HG02938 (cell line): ENCODE data around the gene IL34.

Source experiments
- ATAC-seq: cut with Tn5 transposase; IDR thresholded peaks from one replicate; pipeline ENCODE4 v1.9.1; 2021; ENCODE audit warnings: mild to moderate bottlenecking, moderate library complexity; ENCODE audit not compliant: unreplicated experiment

IL34 gene

DNA sequence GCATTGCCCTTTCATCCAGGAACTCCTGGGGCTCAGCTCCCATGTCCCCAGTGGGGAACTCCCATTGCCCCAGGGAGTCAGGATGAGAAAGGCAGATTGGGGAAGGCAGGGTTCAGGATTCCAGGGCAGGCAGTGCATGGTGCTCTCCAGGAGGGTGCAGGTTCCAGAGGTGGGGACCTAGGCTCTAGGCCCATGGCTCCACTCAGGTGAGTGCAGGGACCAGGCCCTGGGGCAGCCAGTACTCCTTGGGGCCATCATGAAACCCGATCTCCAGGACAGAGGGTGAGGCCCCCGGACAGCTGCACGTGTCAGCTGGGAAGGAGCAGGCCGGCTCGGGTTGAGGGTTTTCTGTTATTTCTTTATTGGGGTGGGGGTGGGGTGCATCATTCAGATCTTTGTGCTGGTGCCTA is 40.7 kb downstream of the IL34 start:
- no peak for ATAC-seq

GRCh38 chr16:70687671-70688245 is 41.4 kb downstream of the IL34 start:
- no peak for ATAC-seq

- no peak for ATAC-seq
Measured at GRCh38 chr16:70688246-70688742, 41.9 kb downstream of the IL34 start.

DNA sequence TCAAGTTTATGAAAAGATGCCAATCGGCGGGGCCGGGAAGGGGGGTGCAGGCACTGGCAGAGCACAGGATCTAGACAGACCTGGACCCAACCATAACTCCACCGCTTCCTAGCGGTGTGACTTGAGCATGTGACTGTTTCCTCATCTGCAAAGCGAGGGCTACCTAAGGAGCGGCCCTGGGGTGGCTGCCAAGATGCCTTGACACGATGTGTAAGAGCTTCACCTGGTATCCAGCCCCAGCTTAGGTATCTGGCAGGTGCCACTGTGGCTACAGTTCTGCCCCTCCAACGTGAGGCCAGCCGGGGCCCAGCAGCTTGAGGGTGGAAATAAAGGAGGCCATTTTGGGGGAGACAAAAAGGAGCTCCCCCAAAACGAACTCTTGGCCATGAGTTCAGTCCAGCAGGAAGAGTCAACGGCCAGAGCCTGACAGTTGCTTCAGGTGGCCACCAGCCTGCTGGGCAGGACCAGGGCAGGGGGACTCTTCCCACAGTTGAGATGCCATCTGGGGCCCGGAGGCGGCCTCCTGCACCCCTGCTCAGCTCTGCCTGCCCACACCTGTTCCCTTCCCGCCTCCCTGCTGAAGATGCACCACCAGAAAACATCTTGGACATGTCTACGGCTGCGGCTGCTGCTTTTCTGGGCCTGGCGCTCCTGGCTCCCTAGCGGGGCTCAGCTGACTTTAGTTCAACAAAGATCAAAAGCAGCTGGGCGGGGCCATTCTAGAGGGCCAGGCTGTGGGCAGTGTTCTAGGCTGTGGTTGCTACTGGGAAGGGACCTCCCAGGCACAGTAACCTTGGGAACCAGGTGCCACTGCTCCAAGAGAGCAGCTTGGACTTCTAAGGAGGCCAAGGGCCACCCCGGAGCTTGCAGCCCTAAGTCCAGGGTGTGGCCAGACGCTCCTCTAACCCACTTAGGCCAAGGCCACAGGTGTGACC is 42.9 kb downstream of the IL34 start:
- ATAC-seq, result no peak

DNA sequence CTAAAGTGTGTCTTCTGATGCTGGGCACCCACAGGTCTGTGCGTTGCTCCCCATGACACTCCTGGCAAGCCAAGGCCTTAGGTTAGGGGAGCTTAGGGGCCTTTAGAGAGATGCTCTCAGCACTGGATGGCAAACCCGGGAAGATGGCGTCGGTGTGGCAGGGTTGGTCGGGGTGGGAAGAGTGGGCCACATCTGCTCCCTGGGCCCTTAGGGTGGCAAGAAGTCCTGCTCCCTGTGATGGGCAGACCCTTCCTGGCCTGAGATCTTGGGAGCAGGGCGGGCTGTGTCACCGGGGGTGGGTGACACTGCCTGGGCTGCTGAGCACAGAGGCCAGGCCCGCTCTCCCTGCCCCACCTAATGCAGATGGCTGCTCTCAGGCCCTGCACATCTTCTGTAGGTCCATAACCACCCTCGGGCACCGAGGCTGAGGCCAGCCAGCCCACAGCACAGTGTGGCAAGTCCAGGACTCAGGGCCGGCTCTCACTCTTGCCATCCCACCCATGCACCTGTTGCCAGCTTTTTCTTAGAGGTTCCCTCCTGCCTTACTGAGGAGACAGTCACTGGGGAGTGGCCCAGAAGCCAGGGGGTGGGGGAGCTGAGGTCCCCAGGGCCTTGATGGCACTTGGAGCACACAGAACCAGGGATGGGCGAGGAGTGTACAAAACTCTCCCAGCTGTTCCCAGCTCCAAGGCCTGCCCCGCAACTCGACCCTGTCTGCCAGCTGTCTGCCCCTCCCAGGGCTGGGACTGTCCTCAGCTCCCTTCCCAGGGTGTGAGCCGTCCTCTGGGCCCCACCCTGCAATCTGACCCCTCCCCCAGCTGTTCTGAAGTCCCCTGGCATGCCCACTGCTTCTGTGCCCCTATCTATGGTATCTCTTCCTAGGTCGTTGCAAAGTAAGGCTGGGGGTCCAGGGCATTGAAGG is 43.9 kb downstream of the IL34 start:
- ATAC-seq, result no peak

DNA sequence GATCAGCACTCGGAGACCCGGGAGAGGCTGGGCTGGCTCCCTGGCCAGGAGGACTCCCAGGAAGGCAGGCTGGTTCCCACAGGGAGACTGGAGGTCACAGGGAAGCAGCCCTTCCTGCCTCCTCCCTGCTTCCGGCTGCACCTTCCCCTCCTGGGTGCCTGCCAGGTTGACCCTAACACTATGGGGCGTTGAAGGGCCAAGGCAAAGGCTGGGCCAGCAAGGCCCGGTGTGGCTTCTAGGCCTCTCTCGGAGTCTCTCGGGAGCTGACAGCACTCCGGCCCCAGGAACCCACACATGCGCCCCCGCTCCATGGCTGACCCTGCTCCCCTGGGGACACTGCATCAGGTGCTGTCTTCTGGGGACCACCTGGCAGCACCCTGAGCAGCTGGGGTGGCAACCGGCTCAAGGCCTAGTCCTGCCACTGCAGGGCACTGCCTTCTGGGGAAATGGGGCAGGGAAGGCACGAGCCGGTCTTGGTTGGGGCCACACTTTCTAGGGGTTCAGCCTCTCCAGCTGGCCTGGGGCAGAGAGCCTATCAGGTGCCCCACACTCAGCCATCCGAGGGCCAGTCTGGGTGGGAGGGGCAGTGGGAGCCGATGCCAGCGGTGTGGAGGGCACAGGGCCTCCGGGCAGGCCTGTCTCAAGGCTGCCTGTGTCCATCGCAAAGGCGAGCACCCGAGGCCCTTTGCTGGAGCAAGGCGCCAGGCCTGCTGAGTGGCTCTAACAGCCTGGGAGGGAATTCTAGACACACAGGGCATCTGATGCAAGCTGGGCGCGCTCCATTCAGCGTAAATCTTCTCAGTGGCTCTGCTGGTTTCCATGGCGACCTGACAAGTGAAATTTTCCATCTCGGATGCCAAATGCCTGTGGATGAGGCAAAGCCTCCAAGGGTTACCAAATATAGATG is 45.1 kb downstream of the IL34 start:
- no peak for ATAC-seq

DNA sequence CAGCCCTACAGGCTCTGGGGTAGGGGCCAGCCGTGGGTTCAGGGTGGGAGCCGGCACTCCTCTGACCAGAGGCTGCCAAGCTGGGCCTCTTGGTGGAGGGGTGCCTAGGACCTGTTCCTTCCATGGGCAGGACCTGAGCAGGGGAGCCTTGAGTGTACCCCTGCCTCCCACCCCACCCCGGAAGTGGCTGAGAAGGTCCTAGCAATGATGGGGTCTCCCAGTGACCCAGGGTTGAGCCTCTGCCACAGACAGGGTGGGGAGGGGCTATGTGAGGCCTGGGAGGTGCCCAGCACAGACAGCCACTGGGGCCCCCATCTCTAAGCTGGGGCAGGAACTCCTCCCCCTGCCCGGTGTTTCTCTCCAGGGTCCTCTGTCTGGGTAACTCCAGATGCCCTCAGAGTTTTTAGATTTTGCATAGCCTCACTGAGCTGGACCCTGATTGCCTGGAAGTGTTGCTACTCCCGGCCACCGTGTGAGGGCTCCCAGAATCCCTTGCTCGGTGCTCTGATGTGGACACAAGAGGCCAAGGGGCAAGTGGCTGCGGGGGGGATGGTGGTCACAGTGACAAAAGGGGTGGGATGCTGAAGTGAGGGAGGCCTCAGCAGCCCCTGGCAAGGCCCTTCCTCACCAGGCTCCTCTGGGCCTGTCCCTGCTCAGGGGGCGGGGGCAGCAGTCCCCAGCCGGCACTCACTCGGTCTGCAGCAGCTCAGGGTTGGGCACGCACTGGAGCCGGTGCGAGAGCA is 45.9 kb downstream of the IL34 start:
- no peak for ATAC-seq

DNA sequence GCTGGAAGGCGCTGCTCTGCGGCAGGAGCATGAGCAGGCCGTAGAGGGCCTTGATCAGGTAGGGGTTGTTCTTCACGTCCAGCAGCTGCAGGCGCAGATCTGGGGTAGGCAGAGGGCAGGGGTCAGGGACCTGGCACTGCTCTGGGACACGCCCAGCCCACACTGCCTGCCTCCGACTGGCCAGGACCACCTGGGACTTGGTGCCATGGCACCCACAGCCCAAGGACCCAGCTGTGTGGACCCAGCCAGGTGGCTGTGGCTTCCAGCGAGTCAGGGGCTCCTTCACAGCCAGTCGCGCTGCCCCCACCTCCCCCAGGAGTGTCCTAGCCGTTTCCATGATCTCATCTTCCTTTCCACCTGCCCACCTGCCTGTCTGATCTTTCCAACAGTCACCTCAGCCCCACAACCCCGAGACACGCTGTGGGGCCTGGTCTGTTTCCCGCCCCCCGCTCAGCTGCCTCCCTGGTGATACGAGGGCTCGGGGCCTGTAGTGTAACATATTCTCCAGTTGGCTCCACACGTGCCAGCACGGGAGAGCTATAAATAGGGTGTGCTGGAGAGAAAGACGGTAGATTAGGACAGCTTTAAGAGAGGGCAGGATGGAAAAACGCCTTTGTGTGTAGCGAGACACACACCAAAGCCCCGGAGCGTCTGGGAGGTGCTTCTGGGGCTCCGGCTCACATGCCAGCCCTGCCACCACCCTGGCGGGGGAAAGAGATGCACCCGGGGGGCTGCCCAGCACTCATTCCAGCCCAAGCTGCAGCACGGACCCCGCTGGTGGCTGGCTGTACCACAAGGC is 46.7 kb downstream of the IL34 start:
- ATAC-seq, result no peak

DNA sequence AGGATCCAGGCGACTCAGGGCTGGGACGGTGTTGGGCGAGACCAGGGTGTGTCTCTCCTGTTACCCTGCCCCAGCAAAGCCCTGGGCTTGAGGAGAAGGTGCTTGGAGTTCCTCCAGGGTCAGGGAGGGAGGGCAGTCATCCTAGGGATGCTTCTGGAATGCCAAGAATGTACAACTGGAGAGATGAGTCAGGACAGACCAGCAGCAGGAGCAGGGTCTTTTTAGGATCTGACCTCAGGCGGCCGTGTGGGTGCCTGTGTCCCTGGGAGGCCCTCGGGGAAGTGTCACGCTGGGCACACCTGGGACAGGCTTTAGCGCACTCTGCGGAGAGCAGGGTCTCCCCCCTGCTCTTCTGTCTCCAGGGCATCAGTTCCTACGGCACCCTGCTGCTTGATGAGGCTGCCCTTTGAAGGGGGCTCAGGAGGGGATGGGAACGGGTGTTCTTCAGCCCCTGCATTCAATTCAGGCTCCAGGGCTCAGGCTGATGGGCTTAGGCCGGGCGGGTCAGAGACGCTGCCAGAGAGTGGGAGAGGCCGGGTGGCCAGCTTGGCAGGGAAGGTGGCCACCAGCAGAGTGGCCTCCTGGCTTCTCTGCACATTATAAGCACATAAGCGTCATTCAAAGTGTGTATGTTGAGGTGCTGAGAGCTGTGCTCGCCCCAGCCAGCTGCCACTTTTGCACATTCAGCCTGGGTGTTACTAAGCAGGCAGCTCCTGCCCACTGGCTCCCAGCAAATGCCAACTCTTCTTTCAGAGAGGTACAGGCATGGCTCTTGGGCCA is 47.9 kb downstream of the IL34 start:
- ATAC-seq, result no peak

- ATAC-seq, result no peak
Measured at GRCh38 chr16:70694868-70695218, 48.5 kb downstream of the IL34 start.

GRCh38 chr16:70695331-70696070 is 49.1 kb downstream of the IL34 start:
- ATAC-seq, result no peak

GRCh38 chr16:70696355-70696754 is 50.0 kb downstream of the IL34 start:
- no peak for ATAC-seq

DNA sequence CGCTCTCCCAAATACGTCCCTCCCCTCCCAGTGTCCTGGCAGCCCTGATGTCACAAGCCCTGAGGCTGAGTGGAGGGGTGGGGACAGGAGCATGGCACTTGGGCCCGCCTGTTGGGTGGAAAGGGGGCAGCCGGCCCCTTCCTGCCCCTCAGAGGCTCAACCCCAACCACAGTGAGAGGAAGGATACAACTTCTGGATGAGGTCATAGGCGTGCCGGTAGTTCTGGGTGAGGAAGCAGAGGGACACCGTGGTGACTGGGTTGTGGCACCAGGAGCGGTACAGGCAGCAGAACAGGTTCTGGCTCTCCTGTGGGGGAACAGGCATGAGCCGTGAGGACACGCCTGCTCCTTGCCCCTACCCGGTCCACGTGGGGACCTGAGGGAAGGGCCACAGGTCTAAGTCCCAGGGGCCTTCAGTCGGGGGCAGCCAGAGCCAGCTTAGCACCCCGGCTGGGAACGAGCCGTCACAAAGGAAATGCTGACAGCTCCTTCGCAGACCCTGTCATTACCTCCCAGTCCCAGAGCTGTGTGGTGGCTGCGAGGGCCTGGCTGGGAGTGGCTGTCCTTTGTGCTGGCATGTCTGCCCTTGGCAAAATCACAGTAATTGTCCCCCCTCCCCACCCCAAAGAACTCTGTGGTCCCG is 50.7 kb downstream of the IL34 start:
- ATAC-seq, result no peak

- no peak for ATAC-seq
Measured at GRCh38 chr16:70697594-70698170, 51.3 kb downstream of the IL34 start.

- ATAC-seq, result no peak
Measured at GRCh38 chr16:70698901-70699300, 52.5 kb downstream of the IL34 start.

- no peak for ATAC-seq
Measured at GRCh38 chr16:70699696-70700095, 53.3 kb downstream of the IL34 start.
